A549 (cell line): ENCODE measurements around the gene SERPINE1. TPM values are rescaled to one million over a fixed set of nuclear protein-coding genes. Genes with fewer than 3 reads are reported as not detected.

Source experiments
- ATAC-seq, 2 experiments: fragments of 200-7000 bp in 1 of 2; fragments of >200 bp in 1 of 2; cut with Nextera tagmentation in 1 of 2; cut with Tn5 transposase in 1 of 2; 3 replicates each; pipeline versions ENCODE4 v1.8.0 to v1.9.1; 2018 to 2020; ENCODE audit warnings: mild to moderate bottlenecking in 1 of 2, moderate library complexity in 1 of 2
- CTCF ChIA-PET: fragments of 300-600 bp; sonication (Branson Sonifier 250); formaldehyde crosslinking; extraction: SDS; loops from one replicate; lab custom pipeline; 2021; ENCODE audit warnings: antibody characterized with exemption, inconsistent platforms; lab: Yijun Ruan, JAX
- POLR2A ChIA-PET: fragments of 350-600 bp; formaldehyde crosslinking; extraction: SDS; loops from one replicate; lab custom pipeline; 2021; ENCODE audit warnings: antibody characterized with exemption, inconsistent platforms; lab: Yijun Ruan, JAX
- DNase-seq, 2 experiments: peaks; one replicate each; pipeline versions ENCODE4 v3.0.0 to v3.0.0-alpha.2; 2011 to 2016; ENCODE audit warnings: low read depth in 1 of 2, low spot score in 1 of 2
- FAIRE-seq: peaks from 2 replicates; lab custom pipeline; 2011; peaks lifted over from hg19 to GRCh38; lab: Jason Lieb, UNC
- H3K27ac ChIP-seq, 2 experiments: fragments of >200 bp; sonication (Bioruptor Twin); formaldehyde crosslinking; 3 replicates each; pipeline ENCODE4 v1.5.1; 2016 to 2017
- H3K4me1 ChIP-seq: fragments of >200 bp; sonication (Bioruptor Twin); formaldehyde crosslinking; 3 replicates; pipeline ENCODE4 v1.6.1; 2016
- H3K4me2 ChIP-seq: fragments of >200 bp; sonication (Bioruptor Twin); formaldehyde crosslinking; 3 replicates; pipeline ENCODE4 v1.6.1; 2016
- H3K4me3 ChIP-seq: fragments of >200 bp; sonication (Bioruptor Twin); formaldehyde crosslinking; 3 replicates; pipeline ENCODE4 v1.5.1; 2016
- H3K9me3 ChIP-seq: fragments of >200 bp; sonication (Bioruptor Twin); formaldehyde crosslinking; 3 replicates; pipeline ENCODE4 v1.6.1; 2016
- CBX8 ChIP-seq: fragments of 200-600 bp; sonication (generic); IDR thresholded peaks from 2 replicates; pipeline ENCODE4 v1.6.1; 2016
- EHMT2 ChIP-seq: fragments of 200-600 bp; sonication (generic); IDR thresholded peaks from 2 replicates; pipeline ENCODE4 v1.6.1; 2016; ENCODE audit warnings: antibody characterized with exemption, low read depth, mild to moderate bottlenecking, moderate library complexity
- EP300 ChIP-seq, 2 experiments: fragments of >200 bp; sonication (Bioruptor Twin); formaldehyde crosslinking; IDR thresholded peaks; 2 replicates in 1 of 2; 3 replicates in 1 of 2; pipeline ENCODE4 v1.6.1; 2016 to 2017
- FOSB ChIP-seq: fragments of 250-450 bp; sonication (Bioruptor Pico); IDR thresholded peaks from 2 replicates; pipeline ENCODE4 v1.5.0; 2020; ENCODE audit warnings: mild to moderate bottlenecking, moderate library complexity
- FOSL2 ChIP-seq, 2 experiments: fragments of 450-650 bp in 1 of 2; fragments of >200 bp in 1 of 2; sonication (Bioruptor Twin) in 1 of 2; formaldehyde crosslinking; IDR thresholded peaks; 2 replicates each; pipeline versions ENCODE4 v1.5.0 to v1.6.1; 2016 to 2020; ENCODE audit warnings: mild to moderate bottlenecking in 1 of 2, moderate library complexity in 1 of 2
- HDAC2 ChIP-seq: fragments of 200-600 bp; sonication (generic); IDR thresholded peaks from 2 replicates; pipeline ENCODE4 v1.6.1; 2016
- HMGXB4 ChIP-seq: fragments of 250-450 bp; sonication (Bioruptor Pico); IDR thresholded peaks from 2 replicates; pipeline ENCODE4 v1.5.0; 2021; ENCODE audit warnings: mild to moderate bottlenecking, moderate library complexity, borderline replicate concordance
- HOXB13 ChIP-seq: fragments of 250-450 bp; sonication (Bioruptor Pico); IDR thresholded peaks from 2 replicates; pipeline ENCODE4 v1.5.0; 2020; ENCODE audit warnings: low read depth, mild to moderate bottlenecking, moderate library complexity
- HOXB5 ChIP-seq: fragments of 250-450 bp; sonication (Bioruptor Pico); IDR thresholded peaks from 2 replicates; pipeline ENCODE4 v1.5.0; 2020; ENCODE audit warnings: mild to moderate bottlenecking, moderate library complexity
- JUN ChIP-seq, 2 experiments: fragments of >200 bp; sonication (Bioruptor Twin); formaldehyde crosslinking; IDR thresholded peaks; 2 replicates in 1 of 2; 3 replicates in 1 of 2; pipeline ENCODE4 v1.6.1; 2016 to 2017
- NFE2L2 ChIP-seq: fragments of 150-350 bp; conservative IDR thresholded peaks from 2 replicates; pipeline ENCODE4 v1.6.1; 2014; ENCODE audit warnings: low read length
- NPAS2 ChIP-seq: fragments of 250-450 bp; sonication (Bioruptor Pico); IDR thresholded peaks from 2 replicates; pipeline ENCODE4 v1.8.0; 2022; ENCODE audit warnings: mild to moderate bottlenecking, moderate library complexity, borderline replicate concordance
- NR3C1 ChIP-seq: fragments of >200 bp; sonication (Bioruptor Twin); formaldehyde crosslinking; IDR thresholded peaks from 3 replicates; pipeline ENCODE4 v1.6.1; 2017
- RARB ChIP-seq: fragments of 250-450 bp; sonication (Bioruptor Pico); IDR thresholded peaks from 2 replicates; pipeline ENCODE4 v1.8.0; 2021; ENCODE audit warnings: mild to moderate bottlenecking, moderate library complexity
- REST ChIP-seq: fragments of 200-600 bp; sonication (generic); IDR thresholded peaks from 2 replicates; pipeline ENCODE4 v1.6.1; 2016; ENCODE audit warnings: antibody characterized with exemption, mild to moderate bottlenecking, moderate library complexity
- RNF2 ChIP-seq: fragments of 200-600 bp; sonication (generic); IDR thresholded peaks from 2 replicates; pipeline ENCODE4 v1.6.1; 2016; ENCODE audit warnings: low read depth, mild to moderate bottlenecking, antibody characterized with exemption, moderate library complexity, borderline replicate concordance
- SREBF2 ChIP-seq: fragments of 450-650 bp; IDR thresholded peaks from 2 replicates; pipeline ENCODE4 v1.6.1; 2014; ENCODE audit warnings: mild to moderate bottlenecking, moderate library complexity
- TFCP2L1 ChIP-seq: fragments of 250-450 bp; sonication (Bioruptor Pico); IDR thresholded peaks from 2 replicates; pipeline ENCODE4 v1.5.0; 2021; ENCODE audit warnings: mild to moderate bottlenecking
- TP53 ChIP-seq: fragments of 250-450 bp; sonication (Bioruptor Pico); IDR thresholded peaks from 2 replicates; pipeline ENCODE4 v1.5.0; 2021; ENCODE audit warnings: mild to moderate bottlenecking, moderate library complexity
- ZFP36 ChIP-seq: fragments of 450-650 bp; IDR thresholded peaks from 2 replicates; pipeline ENCODE4 v1.6.1; 2014; ENCODE audit warnings: borderline replicate concordance; ENCODE audit not compliant: partially characterized antibody
- WGBS: methylation state at CpG from one replicate; pipeline ENCODE4 v1.1.6; 2017; ENCODE audit errors: missing lambda C conversion rate; 5-methylcytosine and 5-hydroxymethylcytosine counted together
- polyA plus RNA-seq, 4 experiments: library from polyadenylated mRNA; depleted of rRNA in 3 of 4; stranded (reverse); fragments of >200 nt; fragmentation: RNase III in 1 of 4; extraction: RNeasy Plus Mini Kit Qiagen cat#74134 plus additional on column Dnase treatment in 1 of 4; gene quantifications; 2 replicates in 3 of 4; 3 replicates in 1 of 4; pipeline ENCODE4 v1.2.3, GENCODE V29; 2011 to 2017
- TF ChIP-seq, protein P1 (sequence below): IDR thresholded peaks from 2 replicates; pipeline ENCODE4 v1.6.1; 2012; ENCODE audit warnings: low read depth, borderline replicate concordance

SERPINE1 gene
- polyA plus RNA-seq, 2 of the 4 experiments (the other 2 are of a cell fraction), result 286 to 355 TPM

DNA sequence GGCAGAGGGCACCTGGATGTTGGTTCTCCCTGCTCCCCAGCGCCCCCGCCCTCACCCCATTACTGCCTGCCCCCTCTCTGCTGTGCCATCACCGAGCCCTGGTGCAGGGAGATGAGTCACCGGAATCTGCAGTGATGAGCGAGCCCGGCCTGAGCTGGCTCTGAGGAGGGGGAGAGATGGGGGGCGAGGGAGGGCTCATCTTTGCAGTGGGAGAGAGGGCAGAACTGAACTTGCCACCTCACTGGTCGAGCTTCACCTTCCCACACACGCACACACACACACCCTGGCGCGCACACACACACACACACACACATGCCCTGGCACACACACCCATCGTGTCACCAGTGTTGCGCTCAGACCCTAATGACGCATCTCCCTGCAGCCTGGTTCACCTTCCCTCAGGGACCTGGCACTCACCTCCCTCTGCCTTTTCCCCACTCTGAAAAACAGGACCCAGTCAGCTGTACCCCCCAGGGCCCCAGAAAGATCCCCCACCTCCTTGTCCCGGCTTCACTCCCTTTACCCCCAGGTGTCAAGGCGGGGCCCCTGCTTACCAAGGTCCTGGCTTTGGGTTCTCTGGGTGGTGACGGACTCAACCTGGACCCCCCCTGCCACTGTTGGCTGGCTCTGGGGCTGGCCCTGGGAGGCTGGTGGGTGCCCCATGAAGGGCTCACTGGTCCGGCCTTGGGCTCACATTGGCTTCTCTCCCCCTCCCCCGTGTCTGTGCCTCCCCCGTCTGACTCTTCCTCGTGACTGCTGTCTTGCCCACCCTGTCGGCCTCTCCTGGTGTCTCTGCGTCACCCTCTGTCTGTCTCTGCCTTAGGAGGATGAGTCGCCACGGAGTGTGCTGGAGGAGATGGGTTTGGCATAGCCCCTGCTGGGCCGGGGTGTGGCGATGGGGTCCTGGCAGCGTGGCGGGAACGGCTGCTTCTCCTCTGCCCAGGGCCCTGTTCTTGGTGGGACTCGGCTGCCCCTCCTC lies 33.1 kb downstream of the SERPINE1 start:
- no peak overlapping the region for H3K4me3 ChIP-seq
- TF ChIP-seq EP300 (IDR thresholded peaks at IDR 0.05), result 0 out of 5 replicates have a peak, but pooled peaks of 1 of the 2 experiments have one; percentile 28
- TF ChIP-seq JUN (IDR thresholded peaks at IDR 0.05), result no peak
- peak; percentile 48 for TF ChIP-seq FOSL2 (IDR thresholded peaks at IDR 0.05)
- TF ChIP-seq FOSL2 (CRISPR knock-in tag; IDR thresholded peaks at IDR 0.05), result peak; percentile 78
- H3K9me3 ChIP-seq, result no peaks in the 10 kb centered on the region
- DNase-seq (no peak), FAIRE-seq (no peak), ATAC-seq (peak; percentile 28 to 44; a peak in 5 of 6 replicates)
- ChIA-PET CTCF (interaction anchor here (0.6 to 16.1 kb wide), 5 partner anchors 11 to 32 kb away, joined by 3 to 235 read pairs (median 30); no protein-coding TSS in a partner anchor), POLR2A (interaction anchor here (0.6 to 1.0 kb wide), 2 partner anchors 27 to 75 kb away, joined by 3 to 5 read pairs; partner anchors contain the start of gene TRIM56)
- peaks cover 73% of the 10 kb centered on the region for H3K4me1 ChIP-seq
- 31% methylated on average over 18 of the region's 31 CpGs for WGBS
- peak overlapping the region; percentile 65 for H3K4me2 ChIP-seq
- H3K27ac ChIP-seq, result peak overlapping the region; percentile 72 to 83

DNA sequence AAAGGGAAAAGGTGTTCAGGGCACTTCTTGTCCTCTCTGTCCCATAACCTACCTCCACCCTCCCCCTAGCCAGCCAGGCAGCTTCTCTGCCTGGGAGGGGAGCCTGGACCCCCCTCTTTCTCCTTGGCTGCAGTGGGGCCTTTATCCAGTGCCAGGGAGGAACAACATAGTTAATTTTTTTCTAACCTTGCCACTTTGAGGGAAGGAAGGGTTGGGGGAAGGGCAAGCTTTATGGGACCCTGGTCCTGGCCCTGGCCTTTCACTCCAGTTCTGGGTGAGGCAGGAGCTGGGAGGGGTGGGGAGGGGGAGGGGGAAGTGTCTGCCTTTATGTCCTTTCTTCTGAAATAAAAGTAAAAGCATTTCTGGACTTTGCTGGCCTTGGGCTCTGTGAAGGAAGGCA lies 34.0 kb downstream of the SERPINE1 start:
- H3K27ac ChIP-seq, result peak overlapping the region; percentile 72 to 83
- no peak for DNase-seq

More for the DNA sequence above, 34.0 kb downstream of the SERPINE1 start:
- H3K9me3 ChIP-seq, result no peaks in the 10 kb centered on the region
- H3K4me2 ChIP-seq, result peak overlapping the region; percentile 65
- H3K4me3 ChIP-seq, result no peak overlapping the region
- TF ChIP-seq ZFP36 (no peak), RARB (no peak), REST (no peak), TFCP2L1 (no peak), HDAC2 (no peak), HOXB13 (CRISPR knock-in tag) (no peak), HMGXB4 (CRISPR knock-in tag) (no peak), NFE2L2 (no peak), HOXB5 (no peak), FOSL2 (IDR thresholded peaks at IDR 0.05) (no peak), FOSL2 (CRISPR knock-in tag; IDR thresholded peaks at IDR 0.05) (no peak), EP300 (IDR thresholded peaks at IDR 0.05) (no peak), FOSB (no peak), RNF2 (no peak), NPAS2 (CRISPR knock-in tag) (no peak), CBX8 (no peak), SREBF2 (no peak), EHMT2 (no peak), NR3C1 (no peak), TP53 (CRISPR knock-in tag) (no peak)
- TF ChIP-seq, protein P1, sequence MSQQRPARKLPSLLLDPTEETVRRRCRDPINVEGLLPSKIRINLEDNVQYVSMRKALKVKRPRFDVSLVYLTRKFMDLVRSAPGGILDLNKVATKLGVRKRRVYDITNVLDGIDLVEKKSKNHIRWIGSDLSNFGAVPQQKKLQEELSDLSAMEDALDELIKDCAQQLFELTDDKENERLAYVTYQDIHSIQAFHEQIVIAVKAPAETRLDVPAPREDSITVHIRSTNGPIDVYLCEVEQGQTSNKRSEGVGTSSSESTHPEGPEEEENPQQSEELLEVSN, result no peak
- peaks cover 70% of the 10 kb centered on the region for H3K4me1 ChIP-seq
- ATAC-seq (no peak), FAIRE-seq (no peak)
- ChIA-PET CTCF (interaction anchor here (2.3 to 16.1 kb wide), 3 partner anchors 10 to 31 kb away, joined by 8 to 235 read pairs (median 65); no protein-coding TSS in a partner anchor), POLR2A (no interaction called here)
